Hair follicular keratinocyte (primary cell): ENCODE results near the gene GAPDHS. TPM values are rescaled to one million over a fixed set of nuclear protein-coding genes. Genes with fewer than 3 reads are reported as not detected.

Source experiments
- total RNA-seq: library from RNA; depleted of rRNA; stranded (reverse); fragments of >200 nt; gene quantifications from 2 replicates; pipeline ENCODE4 v1.2.3, GENCODE V29; 2015

The GAPDHS gene
- total RNA-seq = not detected in 2 replicates

GRCh38 chr19:35533201-35533821, at the start of gene GAPDHS:
Gene GAPDHS, plus strand, starts transcription at chr19:35533456. Its CDS starts 72 bp downstream, at chr19:35533528.

GRCh38 chr19:35490364-35490763, 42.9 kb upstream of the GAPDHS start, which contains the start of gene KRTDAP:
Gene KRTDAP, minus strand, starts transcription at chr19:35490464. Its CDS starts 22 bp downstream, at chr19:35490442.

DNA sequence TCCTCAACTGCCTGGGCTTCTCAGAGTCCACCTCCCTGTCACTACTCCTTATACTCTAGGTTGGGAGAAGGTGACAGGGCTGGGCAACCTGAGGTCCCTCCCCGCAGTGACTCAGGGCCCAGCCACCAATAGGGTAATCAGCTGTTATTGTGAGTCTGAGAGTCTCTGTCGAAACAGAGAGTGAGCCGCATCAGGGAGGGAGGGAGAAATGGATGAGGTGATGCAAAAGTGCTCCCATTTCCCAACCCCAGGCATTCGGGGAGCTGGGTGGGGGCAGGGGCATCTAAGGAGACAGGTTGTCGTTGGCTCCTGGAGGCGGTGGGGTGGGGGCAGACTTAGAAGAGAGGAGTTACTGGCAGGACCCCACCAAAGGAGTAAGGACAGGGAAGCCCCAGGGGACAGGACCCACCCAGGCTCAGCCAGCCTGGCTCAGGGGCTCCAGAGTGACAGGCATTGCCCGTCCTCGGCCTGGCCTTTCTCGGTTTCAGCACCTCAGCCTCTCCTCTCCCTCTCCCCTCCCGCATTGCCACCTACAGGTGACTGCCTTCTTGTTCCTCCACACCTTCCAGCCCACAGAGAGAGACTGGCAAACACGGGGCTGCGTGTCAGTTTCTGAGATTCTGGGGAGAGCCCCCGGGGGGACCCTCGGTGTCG, 19.5 kb upstream of the GAPDHS start, which contains the start of gene DMKN:
DMKN (minus strand) TSS at position 22 of the 654 bp plus-strand sequence. CDS start 174 bp downstream, outside the sequence.

DNA sequence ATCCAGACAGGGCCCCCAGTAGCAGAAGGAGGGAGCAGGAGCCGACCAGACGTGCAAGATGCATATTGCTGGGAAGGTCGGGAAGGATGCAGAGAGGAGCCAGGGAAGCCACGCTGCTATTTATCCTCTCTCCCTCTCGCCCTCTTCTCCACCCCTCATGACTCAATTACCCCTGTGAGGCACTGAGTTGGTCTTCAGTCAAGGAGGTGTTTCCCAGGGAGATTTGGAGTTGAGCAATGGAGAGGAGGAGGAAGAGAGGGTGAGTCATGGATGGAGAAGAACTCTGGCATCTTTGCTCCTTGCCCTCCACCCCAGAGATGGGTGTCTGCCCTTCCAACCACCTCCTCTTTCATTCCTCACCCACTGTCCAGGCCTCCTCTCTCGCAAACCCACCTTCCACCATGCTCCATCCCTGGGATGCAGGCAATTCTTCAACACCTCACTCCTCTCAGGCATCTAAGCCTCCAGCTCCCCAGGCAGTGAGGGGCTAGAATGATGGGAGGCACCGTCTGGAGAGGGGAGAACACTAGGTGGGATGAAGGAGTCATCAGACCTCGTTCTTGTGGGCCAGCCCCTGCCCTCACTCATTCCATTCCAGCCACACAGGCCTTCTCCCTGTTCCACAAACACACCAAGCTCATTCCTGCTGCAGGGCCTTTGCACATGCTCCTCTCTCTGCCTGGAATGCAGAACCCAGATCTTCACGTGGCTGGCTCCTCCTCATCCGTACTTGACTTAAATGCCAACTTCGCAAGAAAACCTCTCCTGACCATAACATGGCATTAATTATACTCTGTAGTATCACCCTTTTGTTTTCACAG, 4.8 kb upstream of the GAPDHS start, which contains the start of gene SBSN:
SBSN (minus strand) TSS at position 94 of the 821 bp plus-strand sequence; CDS start at position 64, 30 bp downstream.

DNA sequence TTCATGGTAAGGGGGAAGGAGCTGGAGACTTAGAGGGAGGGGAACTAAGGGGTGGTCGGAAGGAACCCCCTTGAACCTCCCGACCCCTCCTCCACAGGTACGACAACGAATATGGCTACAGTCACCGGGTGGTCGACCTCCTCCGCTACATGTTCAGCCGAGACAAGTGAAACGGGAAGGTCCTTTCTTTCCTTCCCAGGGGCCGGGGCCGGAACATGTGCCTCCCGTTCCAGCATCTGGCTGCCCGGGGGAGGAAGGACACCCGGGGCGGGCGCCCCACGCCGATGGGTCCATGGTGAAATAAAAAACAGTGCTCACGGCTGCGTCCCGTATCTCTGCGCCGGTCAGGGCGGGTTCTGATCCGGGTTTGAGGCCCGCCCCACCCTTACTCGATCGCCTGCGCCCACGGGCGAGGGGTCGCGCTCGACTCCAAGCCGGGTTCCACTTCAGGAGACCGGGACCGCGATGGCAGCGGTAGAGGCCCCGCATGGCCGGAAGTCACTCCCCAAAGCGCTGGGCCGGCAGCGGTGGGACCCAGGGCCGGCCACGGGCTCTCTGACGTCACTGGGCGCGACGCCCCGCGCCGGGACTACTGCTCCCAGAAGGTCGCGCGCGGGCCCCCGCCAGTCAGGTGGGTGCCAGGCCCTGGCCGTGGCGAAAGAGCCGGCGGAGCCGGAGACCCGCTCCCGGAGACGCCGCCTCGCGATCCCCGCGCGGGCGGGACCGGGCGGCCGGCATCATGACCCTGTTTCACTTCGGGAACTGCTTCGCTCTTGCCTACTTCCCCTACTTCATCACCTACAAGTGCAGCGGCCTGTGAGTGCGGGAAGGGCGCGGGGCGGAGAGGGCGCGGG, 12.0 kb downstream of the GAPDHS start, which contains the start of gene TMEM147:
TMEM147 (plus strand) TSS at position 626 of the 854 bp plus-strand sequence; CDS start at position 740, 114 bp downstream.

GRCh38 chr19:35563207-35563829, 30.1 kb downstream of the GAPDHS start, which contains the start of gene ATP4A:
Gene ATP4A, minus strand, starts transcription at chr19:35563658. Its CDS starts 29 bp downstream, at chr19:35563629.

GRCh38 chr19:35585848-35586247, 52.6 kb downstream of the GAPDHS start, which contains the start of gene PMIS2:
Gene PMIS2, plus strand, starts transcription at chr19:35586173. Its CDS starts 87 bp downstream, at chr19:35586260.

Other genes starting within 250 kb of the GAPDHS start
- gene MAG, start 241.3 kb upstream of the GAPDHS start, total RNA-seq = not detected in 2 replicates
- not detected in 2 replicates for gene CD22, start 204.3 kb upstream of the GAPDHS start, total RNA-seq
- not detected in 2 replicates for gene FFAR1, start 185.6 kb upstream of the GAPDHS start, total RNA-seq
- gene FFAR3, start 175.0 kb upstream of the GAPDHS start, total RNA-seq = not detected in 2 replicates
- not detected in 2 replicates for gene GPR42, start 162.4 kb upstream of the GAPDHS start, total RNA-seq
- gene FFAR2, start 85.2 kb upstream of the GAPDHS start, total RNA-seq = not detected in 2 replicates
- 1.4 and 4.2 TPM in 2 replicates for gene KRTDAP, start 43.0 kb upstream of the GAPDHS start, total RNA-seq
- gene DMKN, start 19.8 kb upstream of the GAPDHS start, total RNA-seq = 317 and 408 TPM in 2 replicates
- gene SBSN, start 5.1 kb upstream of the GAPDHS start, total RNA-seq = 1.1 and 3.4 TPM in 2 replicates
- gene TMEM147, start 12.2 kb downstream of the GAPDHS start, total RNA-seq = 127 and 137 TPM in 2 replicates
- gene ATP4A, start 30.2 kb downstream of the GAPDHS start, total RNA-seq = not detected in 2 replicates
- not detected in 2 replicates for gene PMIS2, start 52.7 kb downstream of the GAPDHS start, total RNA-seq
- 11.0 and 13.1 TPM in 2 replicates for gene HAUS5, start 79.3 kb downstream of the GAPDHS start, total RNA-seq
- 75.7 and 96.4 TPM in 2 replicates for gene RBM42, start 95.6 kb downstream of the GAPDHS start, total RNA-seq
- 0.23 and 3.9 TPM in 2 replicates for gene ETV2, start 108.3 kb downstream of the GAPDHS start, total RNA-seq
- gene COX6B1, start 114.9 kb downstream of the GAPDHS start, total RNA-seq = 481 and 564 TPM in 2 replicates
- gene UPK1A, start 133.1 kb downstream of the GAPDHS start, total RNA-seq = not detected in 2 replicates
- gene ZBTB32, start 171.1 kb downstream of the GAPDHS start, total RNA-seq = not detected in 2 replicates
- 6.4 and 13.0 TPM in 2 replicates for gene KMT2B, start 184.5 kb downstream of the GAPDHS start, total RNA-seq
- 2.3 and 11.4 TPM in 2 replicates for gene IGFLR1, start 209.0 kb downstream of the GAPDHS start, total RNA-seq
- 10.5 and 12.1 TPM in 2 replicates for gene U2AF1L4, start 212.0 kb downstream of the GAPDHS start, total RNA-seq
- gene PSENEN, start 212.2 kb downstream of the GAPDHS start, total RNA-seq = 28.4 and 34.8 TPM in 2 replicates
- 7.6 and 49.7 TPM in 2 replicates for gene LIN37, start 215.1 kb downstream of the GAPDHS start, total RNA-seq
- 0.15 TPM in 1 of 2 replicates, not detected in the other for gene HSPB6, start 223.6 kb downstream of the GAPDHS start, total RNA-seq
- 8.4 and 11.7 TPM in 2 replicates for gene PROSER3, start 224.7 kb downstream of the GAPDHS start, total RNA-seq
- 0.94 and 3.1 TPM in 2 replicates for gene ARHGAP33, start 242.1 kb downstream of the GAPDHS start, total RNA-seq